Activated CD4-positive, alpha-beta T cell treated with anti-CD3 and anti-CD28 coated beads for 36 hours (primary cell): ENCODE results near the gene DCANP1. TPM values are rescaled to one million over a fixed set of nuclear protein-coding genes. Genes with fewer than 3 reads are reported as not detected.
"Not testable (repeated sequence)": the region's sequence is repeated elsewhere in the genome, so short reads cannot be mapped to it uniquely, and the experiment has no call there.

Experiments
- ATAC-seq: fragments of 200-7000 bp; cut with Tn5 transposase; one replicate; pipeline ENCODE4 v1.10.0; 2021; ENCODE audit warnings: mild to moderate bottlenecking, moderate library complexity
- CTCF ChIA-PET: fragments of 350-600 bp; sonication (Branson Sonifier 250); formaldehyde crosslinking; loops from one replicate; lab custom pipeline; 2021; ENCODE audit warnings: antibody characterized with exemption; lab: Charles Lee
- POLR2A ChIA-PET: fragments of 350-600 bp; sonication (Branson Sonifier 250); formaldehyde crosslinking; loops from one replicate; lab custom pipeline; 2021; ENCODE audit warnings: antibody characterized with exemption, inconsistent platforms; lab: Charles Lee
- DNase-seq: peaks from one replicate; pipeline ENCODE4 v3.0.0-alpha.2; 2020
- H3K27ac Mint-ChIP-seq: one replicate; pipeline ENCODE4 v1.8.0; 2021; ENCODE audit warnings: mixed read lengths
- H3K27me3 Mint-ChIP-seq: one replicate; pipeline ENCODE4 v1.8.0; 2021; ENCODE audit warnings: mixed read lengths
- H3K36me3 Mint-ChIP-seq: one replicate; pipeline ENCODE4 v1.8.0; 2021; ENCODE audit warnings: low read depth, mixed read lengths
- H3K4me1 Mint-ChIP-seq: one replicate; pipeline ENCODE4 v1.8.0; 2021; ENCODE audit warnings: mixed read lengths
- H3K4me3 Mint-ChIP-seq: one replicate; pipeline ENCODE4 v1.8.0; 2021; ENCODE audit warnings: mild to moderate bottlenecking, moderate library complexity, mixed read lengths
- H3K9me3 Mint-ChIP-seq: one replicate; pipeline ENCODE4 v1.8.0; 2021; ENCODE audit warnings: low read depth, mixed read lengths
- intact Hi-C, 2 experiments: fragments of 100-400 bp; cut with DNase I in 1 of 2; cut with micrococcal nuclease in 1 of 2; formaldehyde crosslinking; loops; one replicate each; pipeline versions ENCODE4 v1.14.2 to v1.15.1; 2022 to 2024; cut with DNase I, micrococcal nuclease
- total RNA-seq, 2 experiments: library from RNA; stranded (reverse); gene quantifications; one replicate each; pipeline ENCODE4 v1.2.3, GENCODE V29; 2021

The DCANP1 gene, protein sequence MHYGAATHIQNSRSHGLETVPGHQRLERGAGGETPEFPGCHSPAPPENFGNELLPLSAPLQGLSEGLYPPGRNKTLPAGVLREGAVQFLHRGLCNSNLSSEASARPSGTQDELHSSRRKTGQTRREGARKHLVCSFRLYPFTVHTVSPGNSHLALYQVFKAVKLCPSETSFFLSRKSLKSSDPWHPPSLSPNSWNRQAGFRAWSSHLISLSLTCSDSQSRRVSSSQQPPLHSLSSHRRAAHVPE
- total RNA-seq, result not detected

DNA sequence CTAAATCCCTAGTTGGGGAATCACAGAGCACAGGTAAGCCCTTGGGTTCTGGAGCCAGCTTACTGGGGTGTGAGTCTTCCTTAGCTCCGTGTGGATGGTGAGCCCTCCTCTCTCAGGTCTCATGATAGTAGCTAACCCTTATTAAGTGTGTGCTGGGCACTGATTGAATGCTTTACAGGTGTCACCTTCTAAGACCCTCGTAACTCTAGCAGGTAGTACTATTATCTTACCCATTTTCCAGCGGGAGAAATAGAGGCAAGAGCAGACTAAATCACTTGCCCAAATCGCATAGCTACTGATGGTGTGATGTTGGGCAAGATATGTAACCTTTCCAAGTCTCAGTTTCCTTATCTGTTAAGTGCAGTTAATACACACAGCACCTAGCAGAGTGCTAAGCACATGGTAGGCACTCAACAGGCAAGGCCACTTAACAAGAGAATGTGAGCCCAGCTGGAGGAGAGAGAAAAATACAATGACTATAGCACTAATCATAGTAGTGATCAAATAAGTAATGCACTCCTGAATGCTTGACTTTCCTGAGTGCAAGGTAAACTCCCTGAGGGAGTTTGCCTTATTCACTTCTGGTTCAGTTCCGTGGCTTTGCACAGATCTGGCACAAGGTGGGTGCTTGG lies at the start of gene DCANP1:
DCANP1 (minus strand) TSS at position 51 of the 632 bp plus-strand sequence. CDS start 240 bp downstream, outside the sequence.
- CTCF ChIA-PET, result interaction anchor here (0.6 to 1.2 kb wide), 2 partner anchors 92 to 115 kb away, joined by 4 to 6 read pairs; no protein-coding TSS in a partner anchor
- POLR2A ChIA-PET, result no interaction called here
- no peaks in the 10 kb centered on the region for H3K9me3 Mint-ChIP-seq

DNA sequence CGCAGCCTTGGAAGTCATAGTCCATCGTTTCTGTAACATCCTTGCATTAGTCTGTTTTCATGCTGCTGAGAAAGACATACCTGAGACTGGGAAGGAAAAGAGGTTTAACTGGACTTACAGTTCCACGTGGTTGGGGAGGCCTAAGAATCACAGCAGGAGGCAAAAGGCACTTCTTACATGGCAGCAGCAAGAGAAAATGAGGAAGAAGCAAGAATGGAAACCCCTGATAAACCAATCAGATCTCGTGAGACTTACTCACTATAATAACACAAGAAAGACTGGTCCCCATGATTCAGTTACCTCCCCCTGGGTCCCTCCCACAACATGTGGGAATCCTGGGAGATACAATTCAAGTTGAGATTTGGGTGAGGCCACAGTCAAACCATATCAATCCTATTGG lies 48.4 kb upstream of the DCANP1 start:
- DNase-seq, ATAC-seq, H3K4me3 Mint-ChIP-seq, POLR2A ChIA-PET, CTCF ChIA-PET, H3K27ac Mint-ChIP-seq, H3K9me3 Mint-ChIP-seq, intact Hi-C loops, H3K36me3 Mint-ChIP-seq, H3K4me1 Mint-ChIP-seq: not testable (repeated sequence)
- H3K27me3 Mint-ChIP-seq, result peaks cover 51% of the 10 kb centered on the region

More for the DNA sequence above, at the start of gene DCANP1:
- Mint-ChIP-seq H3K27ac (no peak within 1 kb of the TSS), H3K27me3 (peaks cover 2% of the 10 kb centered on the region), H3K36me3 (no peaks in the 10 kb centered on the region), H3K4me3 (no peak within 1 kb of the TSS), H3K4me1 (no peaks in the 10 kb centered on the region)
- ATAC-seq (no peak), DNase-seq (no peak)
- intact Hi-C loops, result no loop called here

DNA sequence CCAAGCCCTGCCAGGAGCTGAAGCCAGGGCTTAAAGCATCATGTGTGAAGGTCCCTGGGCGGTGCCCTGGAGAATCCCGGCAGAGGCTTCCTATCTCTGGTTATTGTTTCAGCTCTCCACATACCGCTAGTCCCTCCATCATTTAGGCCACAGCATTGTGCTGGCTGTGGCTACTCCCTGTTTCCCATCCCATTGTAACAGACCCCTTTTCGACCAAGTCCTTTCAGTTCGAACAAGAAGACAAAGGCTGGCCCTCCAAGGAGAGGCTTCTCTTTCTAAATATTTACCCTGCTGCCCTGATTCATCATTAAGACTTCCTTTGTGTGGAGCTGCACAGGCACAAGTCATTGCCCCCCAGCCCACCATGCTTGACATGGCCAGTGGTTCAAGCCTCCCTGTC lies 47.0 kb upstream of the DCANP1 start:
- no peak for DNase-seq
- no peaks in the 10 kb centered on the region for H3K36me3 Mint-ChIP-seq
- ChIA-PET CTCF (interaction anchor here (0.6 to 0.7 kb wide), 2 partner anchors 36 to 57 kb away, joined by 3 read pairs; no protein-coding TSS in a partner anchor), POLR2A (no interaction called here)
- no peak overlapping the region for H3K27ac Mint-ChIP-seq
- H3K4me3 Mint-ChIP-seq, result no peak overlapping the region
- no peak for ATAC-seq
- intact Hi-C loops, result loop anchor here in 1 of 2 experiments (5.0 kb wide), 1 partner anchor 48 kb away; no protein-coding TSS in a partner anchor
- peaks cover 6% of the 10 kb centered on the region for H3K4me1 Mint-ChIP-seq
- H3K27me3 Mint-ChIP-seq, result peaks cover 58% of the 10 kb centered on the region
- no peaks in the 10 kb centered on the region for H3K9me3 Mint-ChIP-seq

DNA sequence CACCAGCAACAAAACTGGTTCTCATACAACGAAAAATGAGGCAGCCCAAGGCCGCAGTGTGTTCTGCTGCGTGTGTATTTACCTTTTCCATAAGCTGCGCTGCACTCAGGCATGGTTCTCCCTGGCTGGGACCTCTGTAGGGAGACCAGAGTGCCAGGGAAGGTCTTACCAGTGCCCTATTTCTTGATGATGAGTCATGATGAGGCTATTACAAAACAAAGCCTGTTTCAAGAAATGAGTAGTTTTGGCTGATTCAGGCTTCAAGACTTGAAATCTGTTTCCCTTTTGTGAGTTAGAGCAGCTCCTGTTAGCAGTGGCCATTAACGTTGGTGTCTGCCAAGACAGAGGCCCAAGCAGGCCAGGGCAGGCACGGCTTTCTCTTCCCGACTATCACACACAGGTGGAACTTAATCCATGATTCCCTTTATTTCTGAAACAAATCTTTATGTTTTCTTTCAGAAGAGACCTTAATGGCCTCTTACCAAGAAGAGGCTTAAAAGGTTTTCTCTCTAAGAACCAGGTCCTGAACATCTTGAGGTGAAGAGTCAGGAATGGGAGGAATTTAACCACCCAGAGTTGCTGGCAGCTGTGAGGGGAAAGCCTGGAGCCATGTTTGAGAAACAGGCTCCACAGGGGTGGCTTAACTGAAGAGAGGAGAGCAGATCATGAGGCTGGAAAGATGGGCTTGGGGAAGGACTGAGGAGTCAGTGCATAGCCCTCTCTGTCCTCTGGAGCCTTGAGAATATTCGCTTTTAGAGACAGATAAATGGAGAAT lies 46.4 kb upstream of the DCANP1 start:
- no peak overlapping the region for H3K4me3 Mint-ChIP-seq
- H3K27me3 Mint-ChIP-seq, result peaks cover 58% of the 10 kb centered on the region
- no peak for DNase-seq
- ChIA-PET CTCF (interaction anchor here (0.6 to 1.4 kb wide), 2 partner anchors 31 to 57 kb away, joined by 3 to 4 read pairs; no protein-coding TSS in a partner anchor), POLR2A (no interaction called here)
- no peaks in the 10 kb centered on the region for H3K36me3 Mint-ChIP-seq
- ATAC-seq, result peak; percentile 62
- peaks cover 6% of the 10 kb centered on the region for H3K4me1 Mint-ChIP-seq
- H3K27ac Mint-ChIP-seq, result no peak overlapping the region
- H3K9me3 Mint-ChIP-seq, result no peaks in the 10 kb centered on the region
- intact Hi-C loops, result loop anchor here in 1 of 2 experiments (5.0 kb wide), 1 partner anchor 49 kb away; no protein-coding TSS in a partner anchor

DNA sequence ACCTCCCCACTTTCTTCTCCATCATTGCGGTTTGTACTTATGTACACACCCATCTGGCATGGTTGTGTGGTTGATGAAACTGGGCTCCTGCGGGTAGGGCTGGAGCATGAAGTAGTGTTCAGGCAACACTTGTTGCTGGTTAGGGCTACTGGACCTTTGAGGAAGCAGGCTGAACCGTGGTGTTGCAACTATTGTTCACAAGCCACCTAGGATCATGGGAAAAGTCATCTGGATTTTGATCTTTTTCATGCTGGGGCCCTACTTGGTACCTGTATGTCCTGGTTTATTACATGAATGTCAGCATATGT lies 45.1 kb upstream of the DCANP1 start:
- no peak for ATAC-seq
- CTCF ChIA-PET, result interaction anchor here (1.0 to 1.5 kb wide), 3 partner anchors 30 to 60 kb away, joined by 4 to 5 read pairs (median 4); no protein-coding TSS in a partner anchor
- H3K27me3 Mint-ChIP-seq, result peaks cover 68% of the 10 kb centered on the region
- no peaks in the 10 kb centered on the region for H3K36me3 Mint-ChIP-seq
- POLR2A ChIA-PET, result no interaction called here
- H3K9me3 Mint-ChIP-seq, result no peaks in the 10 kb centered on the region
- H3K4me3 Mint-ChIP-seq, result no peak overlapping the region
- intact Hi-C loops, result loop anchor here in 1 of 2 experiments (5.0 kb wide), 1 partner anchor 50 kb away; no protein-coding TSS in a partner anchor
- H3K4me1 Mint-ChIP-seq, result peaks cover 8% of the 10 kb centered on the region
- no peak for DNase-seq
- H3K27ac Mint-ChIP-seq, result no peak overlapping the region

DNA sequence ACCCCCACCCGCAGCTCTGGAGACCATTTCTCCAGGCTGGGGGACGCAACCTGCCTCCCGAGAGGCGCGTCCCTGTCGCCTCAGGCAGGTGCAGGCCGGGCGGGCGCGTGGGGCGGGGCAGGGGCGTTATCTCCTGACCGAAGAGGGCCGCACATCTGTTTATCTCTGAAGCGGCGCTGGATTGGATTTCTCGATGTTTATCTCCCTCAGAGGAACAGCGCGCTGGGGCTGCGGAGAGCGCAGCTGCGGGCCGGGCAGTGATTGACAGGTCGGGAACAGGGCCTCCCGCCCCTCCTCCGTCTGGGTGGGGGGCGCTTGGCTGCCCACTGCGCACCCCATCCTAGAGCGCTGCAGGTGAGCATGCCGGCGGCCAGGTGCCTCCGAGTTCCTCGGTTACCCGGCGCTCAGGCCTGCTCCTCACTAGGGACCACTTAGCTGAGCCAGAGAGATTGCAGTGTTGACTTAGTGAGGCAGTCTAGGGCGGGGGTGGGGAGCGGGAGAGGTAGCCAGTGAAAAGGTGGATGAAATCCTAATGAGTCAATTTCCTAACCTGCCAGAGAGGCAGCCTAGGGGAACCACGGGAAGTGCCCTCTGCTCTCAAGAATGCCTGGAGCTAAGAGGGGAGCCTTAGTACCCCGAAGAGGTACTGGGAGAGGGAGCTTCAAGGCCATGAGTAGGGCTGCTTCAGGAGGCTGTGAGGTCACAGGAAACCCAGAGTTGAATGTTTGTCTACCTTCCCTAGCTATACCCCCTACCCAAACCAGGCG lies 44.6 kb upstream of the DCANP1 start:
- Mint-ChIP-seq H3K4me3 (no peak overlapping the region), H3K9me3 (no peaks in the 10 kb centered on the region), H3K27me3 (peaks cover 69% of the 10 kb centered on the region), H3K27ac (no peak overlapping the region), H3K36me3 (no peaks in the 10 kb centered on the region), H3K4me1 (peaks cover 8% of the 10 kb centered on the region)
- DNase-seq (no peak), ATAC-seq (no peak)
- intact Hi-C loops, result loop anchor here (2.0 to 5.0 kb wide), 2 partner anchors 43 to 51 kb away; partner anchors contain the start of gene NEUROG1 (in 1 of the 2)
- ChIA-PET CTCF (interaction anchor here (0.9 to 1.8 kb wide), 6 partner anchors 18 to 74 kb away, joined by 3 to 5 read pairs (median 4); no protein-coding TSS in a partner anchor), POLR2A (no interaction called here)

DNA sequence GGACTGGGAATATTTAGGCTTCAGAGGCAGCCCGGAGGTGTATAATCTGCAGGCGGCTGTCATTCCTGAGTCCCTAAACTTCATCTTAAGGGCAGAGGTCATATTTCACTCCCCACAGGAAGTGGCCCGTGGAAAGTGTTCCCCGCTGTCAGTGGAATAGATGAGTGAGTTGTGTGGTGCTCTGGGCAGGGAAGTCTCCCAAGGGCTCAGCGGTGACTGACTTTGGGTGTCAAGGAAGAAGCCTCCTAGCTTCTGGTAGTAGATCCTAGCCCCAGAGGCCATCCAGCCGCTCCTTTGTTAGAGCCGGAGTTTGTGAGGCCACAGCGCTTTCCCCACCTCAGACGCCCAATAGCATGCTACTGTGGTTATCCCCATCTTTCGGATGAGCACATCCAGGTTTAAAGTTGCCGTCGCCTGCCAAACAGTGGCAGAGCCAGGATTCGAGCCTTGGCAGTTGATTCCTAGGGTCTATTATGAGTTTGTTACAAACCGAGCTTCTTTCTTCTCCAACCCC lies 43.9 kb upstream of the DCANP1 start:
- ATAC-seq (no peak), DNase-seq (no peak)
- H3K36me3 Mint-ChIP-seq, result no peaks in the 10 kb centered on the region
- H3K27me3 Mint-ChIP-seq, result peaks cover 72% of the 10 kb centered on the region
- H3K4me3 Mint-ChIP-seq, result no peak overlapping the region
- H3K27ac Mint-ChIP-seq, result no peak overlapping the region
- H3K4me1 Mint-ChIP-seq, result peaks cover 8% of the 10 kb centered on the region
- no peaks in the 10 kb centered on the region for H3K9me3 Mint-ChIP-seq
- intact Hi-C loops, result loop anchor here (2.0 to 5.0 kb wide), 2 partner anchors 44 to 51 kb away; partner anchors contain the start of gene NEUROG1 (in 1 of the 2)
- ChIA-PET CTCF (interaction anchor here (0.9 to 1.8 kb wide), 5 partner anchors 18 to 75 kb away, joined by 3 to 5 read pairs (median 3); no protein-coding TSS in a partner anchor), POLR2A (no interaction called here)

DNA sequence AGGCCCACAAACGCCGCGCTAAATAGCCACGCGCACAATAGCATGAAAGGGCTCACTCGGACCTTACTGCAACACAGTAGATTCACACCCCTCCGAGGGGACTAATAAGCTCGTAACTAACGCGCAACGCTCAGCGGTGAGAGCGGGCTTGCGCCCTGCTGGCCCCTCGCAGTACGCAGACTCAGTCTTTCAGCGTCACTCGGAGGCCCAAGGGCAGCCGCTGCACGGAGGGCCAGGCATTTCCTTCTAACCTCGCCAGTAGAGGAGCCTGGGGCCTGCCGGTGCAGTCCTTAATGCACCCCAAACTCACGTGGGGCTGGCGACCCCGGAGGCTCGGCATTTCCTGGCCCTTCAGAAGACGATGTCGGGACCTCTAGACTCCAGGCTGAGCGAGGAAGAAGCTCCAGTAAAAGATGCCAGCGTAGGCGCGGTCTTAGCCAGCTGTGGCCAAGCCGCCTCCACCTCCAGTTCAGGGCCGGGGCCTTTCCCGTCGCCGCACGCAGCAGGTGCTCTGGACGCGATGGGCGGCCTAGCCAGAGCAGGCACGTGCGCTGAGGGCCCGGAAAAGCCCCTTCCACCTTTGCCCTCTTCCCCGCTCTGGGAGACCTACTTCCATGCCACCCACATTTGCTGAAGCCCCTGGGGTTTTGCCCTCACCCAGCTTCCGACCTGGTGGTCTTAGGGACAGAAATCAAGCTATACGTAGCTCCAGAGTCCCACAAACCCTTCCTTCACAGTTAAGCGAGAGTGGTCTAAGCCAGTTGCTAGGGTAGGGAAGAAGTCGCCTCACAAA lies 43.3 kb upstream of the DCANP1 start:
- intact Hi-C loops, result loop anchor here (2.0 to 5.0 kb wide), 2 partner anchors 44 to 52 kb away; partner anchors contain the start of gene NEUROG1 (in 1 of the 2)
- Mint-ChIP-seq H3K36me3 (no peaks in the 10 kb centered on the region), H3K4me1 (peaks cover 8% of the 10 kb centered on the region), H3K27me3 (peaks cover 78% of the 10 kb centered on the region), H3K9me3 (no peaks in the 10 kb centered on the region), H3K27ac (no peak overlapping the region), H3K4me3 (no peak overlapping the region)
- ChIA-PET CTCF (interaction anchor here (0.6 to 1.8 kb wide), 7 partner anchors 19 to 61 kb away, joined by 3 to 5 read pairs (median 3); no protein-coding TSS in a partner anchor), POLR2A (no interaction called here)
- no peak for ATAC-seq
- DNase-seq, result peak; percentile 23

DNA sequence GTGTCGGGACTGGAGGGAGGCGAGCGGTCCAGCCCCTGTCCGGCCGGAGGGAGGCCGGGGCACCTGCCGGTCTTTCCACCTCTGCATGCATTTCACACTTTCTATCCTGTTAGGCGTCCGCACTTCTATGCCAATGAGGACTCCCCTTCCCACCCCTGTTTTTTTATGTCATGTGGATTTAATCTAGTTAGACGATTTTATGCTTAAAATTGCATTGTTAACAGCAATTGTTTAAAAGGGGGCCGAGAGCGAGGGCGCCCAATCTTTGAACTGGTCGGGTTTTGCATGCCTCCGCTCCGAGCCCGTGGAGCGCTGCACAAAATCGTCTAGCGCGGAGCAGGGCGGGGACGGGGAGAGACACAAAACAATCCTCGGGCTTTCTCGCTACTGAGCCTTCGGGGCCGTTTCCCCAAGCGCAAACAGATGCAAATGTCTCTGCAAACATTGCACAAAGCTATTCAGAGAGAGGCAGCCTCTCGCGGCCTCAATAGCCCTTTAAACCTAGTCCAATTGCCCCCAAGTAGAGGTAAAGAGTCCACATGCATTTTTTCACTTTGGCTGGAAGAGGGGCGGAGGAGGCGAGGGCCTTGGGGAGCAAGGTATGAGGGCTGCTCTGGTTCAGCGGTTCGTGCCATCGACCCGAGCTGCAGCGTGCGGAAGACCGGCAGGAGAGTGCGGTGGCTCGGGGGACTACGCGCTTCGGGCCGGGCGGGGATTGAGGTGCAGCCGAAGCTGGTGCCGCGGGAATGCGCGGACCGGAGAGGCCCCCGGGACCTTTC lies 42.5 kb upstream of the DCANP1 start:
- Mint-ChIP-seq H3K36me3 (no peaks in the 10 kb centered on the region), H3K9me3 (no peaks in the 10 kb centered on the region), H3K4me3 (no peak overlapping the region), H3K27ac (no peak overlapping the region), H3K4me1 (peaks cover 8% of the 10 kb centered on the region), H3K27me3 (peaks cover 76% of the 10 kb centered on the region)
- DNase-seq (no peak), ATAC-seq (no peak)
- intact Hi-C loops, result loop anchor here (2.0 to 5.0 kb wide), 3 partner anchors 45 to 57 kb away; partner anchors contain the start of gene NEUROG1 (in 1 of the 2)
- POLR2A ChIA-PET, result no interaction called here
- CTCF ChIA-PET, result interaction anchor here (0.6 to 1.8 kb wide), 6 partner anchors 19 to 62 kb away, joined by 3 to 5 read pairs (median 4); no protein-coding TSS in a partner anchor
